HG02938 (cell line): ENCODE measurements around the gene MAPK8IP1.
"Not testable (repeated sequence)": the region's sequence is repeated elsewhere in the genome, so short reads cannot be mapped to it uniquely, and the experiment has no call there.

Experiments
- ATAC-seq: cut with Tn5 transposase; IDR thresholded peaks from one replicate; pipeline ENCODE4 v1.9.1; 2021; ENCODE audit warnings: mild to moderate bottlenecking, moderate library complexity; ENCODE audit not compliant: unreplicated experiment

MAPK8IP1 gene

GRCh38 chr11:45889555-45889954 lies 4.1 kb downstream of the MAPK8IP1 start:
- ATAC-seq = no peak

- ATAC-seq = no peak
Measured at GRCh38 chr11:45889966-45890365, 4.5 kb downstream of the MAPK8IP1 start.

- ATAC-seq = no peak
Measured at GRCh38 chr11:45890886-45891550, 5.6 kb downstream of the MAPK8IP1 start.

GRCh38 chr11:45892856-45893255 lies 7.4 kb downstream of the MAPK8IP1 start:
- ATAC-seq = no peak

GRCh38 chr11:45894555-45895247 lies 9.2 kb downstream of the MAPK8IP1 start:
- ATAC-seq = no peak

GRCh38 chr11:45895553-45896259 lies 10.3 kb downstream of the MAPK8IP1 start:
- no peak for ATAC-seq

GRCh38 chr11:45896422-45896984 lies 11.1 kb downstream of the MAPK8IP1 start:
- no peak for ATAC-seq

- ATAC-seq = no peak
Measured at GRCh38 chr11:45897556-45897955, 12.1 kb downstream of the MAPK8IP1 start.

- no peak for ATAC-seq
Measured at GRCh38 chr11:45899086-45899447, 13.6 kb downstream of the MAPK8IP1 start.

- peak; percentile 68 for ATAC-seq
Measured at GRCh38 chr11:45899448-45900174, 14.2 kb downstream of the MAPK8IP1 start.

- not testable (repeated sequence) for ATAC-seq
Measured at GRCh38 chr11:45900175-45900800, 14.8 kb downstream of the MAPK8IP1 start.

GRCh38 chr11:45900916-45901617 lies 15.6 kb downstream of the MAPK8IP1 start:
- ATAC-seq = no peak

GRCh38 chr11:45901626-45902025 lies 16.2 kb downstream of the MAPK8IP1 start:
- no peak for ATAC-seq

GRCh38 chr11:45902452-45903380 lies 17.3 kb downstream of the MAPK8IP1 start:
- ATAC-seq = no peak

GRCh38 chr11:45904309-45904915 lies 19.0 kb downstream of the MAPK8IP1 start:
- ATAC-seq = no peak

- ATAC-seq = no peak
Measured at GRCh38 chr11:45905095-45905494, 19.6 kb downstream of the MAPK8IP1 start.

- ATAC-seq = not testable (repeated sequence)
Measured at GRCh38 chr11:45905576-45905975, 20.1 kb downstream of the MAPK8IP1 start.

- no peak for ATAC-seq
Measured at GRCh38 chr11:45906096-45906682, 20.7 kb downstream of the MAPK8IP1 start.
